Measurements from ENCODE around the gene RAB36. TPM values are rescaled to one million over a fixed set of nuclear protein-coding genes. Genes with fewer than 3 reads are reported as not detected.

Gene RAB36
- total RNA-seq, 1 donor from 2014 or later, result 1.8 TPM

DNA sequence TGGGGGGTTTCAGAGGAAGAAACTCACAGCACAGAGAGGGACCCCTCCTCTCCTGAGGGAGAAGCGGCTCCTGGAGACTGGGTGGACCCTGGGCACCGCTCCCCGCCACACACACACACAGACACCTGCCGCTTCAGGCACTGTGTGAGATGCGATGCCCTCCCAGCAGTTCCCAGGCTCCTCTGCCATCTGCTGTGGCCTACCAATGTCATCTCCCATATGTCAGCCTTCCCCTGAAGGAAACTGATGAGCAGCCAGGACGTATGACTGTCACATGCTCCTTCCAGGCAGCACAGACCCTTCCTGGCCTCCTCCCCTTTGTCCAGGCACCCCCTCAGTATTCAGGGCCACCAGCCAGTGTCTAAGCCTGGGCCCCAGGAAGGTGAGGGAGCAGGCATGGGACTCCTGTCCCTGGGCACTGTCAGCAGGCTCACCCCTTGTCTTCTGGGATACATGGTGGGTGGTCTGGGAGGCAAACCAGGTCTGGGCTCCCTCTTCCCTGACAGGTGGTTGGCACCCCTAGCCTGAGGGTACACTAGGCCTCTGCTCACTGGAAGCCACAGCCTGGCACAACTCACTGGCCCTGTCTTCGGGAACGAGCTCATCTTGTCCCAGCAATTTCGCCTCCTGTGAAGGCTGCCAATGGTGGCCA lies 23.2 kb downstream of the RAB36 start:
- no peaks in the 10 kb centered on the region for H3K9me3 ChIP-seq
- no peak for DNase-seq (ENCODE audit: low spot score in 2 of 2)
- no peaks in the 10 kb centered on the region for H3K36me3 ChIP-seq
- TF ChIP-seq, protein P1, sequence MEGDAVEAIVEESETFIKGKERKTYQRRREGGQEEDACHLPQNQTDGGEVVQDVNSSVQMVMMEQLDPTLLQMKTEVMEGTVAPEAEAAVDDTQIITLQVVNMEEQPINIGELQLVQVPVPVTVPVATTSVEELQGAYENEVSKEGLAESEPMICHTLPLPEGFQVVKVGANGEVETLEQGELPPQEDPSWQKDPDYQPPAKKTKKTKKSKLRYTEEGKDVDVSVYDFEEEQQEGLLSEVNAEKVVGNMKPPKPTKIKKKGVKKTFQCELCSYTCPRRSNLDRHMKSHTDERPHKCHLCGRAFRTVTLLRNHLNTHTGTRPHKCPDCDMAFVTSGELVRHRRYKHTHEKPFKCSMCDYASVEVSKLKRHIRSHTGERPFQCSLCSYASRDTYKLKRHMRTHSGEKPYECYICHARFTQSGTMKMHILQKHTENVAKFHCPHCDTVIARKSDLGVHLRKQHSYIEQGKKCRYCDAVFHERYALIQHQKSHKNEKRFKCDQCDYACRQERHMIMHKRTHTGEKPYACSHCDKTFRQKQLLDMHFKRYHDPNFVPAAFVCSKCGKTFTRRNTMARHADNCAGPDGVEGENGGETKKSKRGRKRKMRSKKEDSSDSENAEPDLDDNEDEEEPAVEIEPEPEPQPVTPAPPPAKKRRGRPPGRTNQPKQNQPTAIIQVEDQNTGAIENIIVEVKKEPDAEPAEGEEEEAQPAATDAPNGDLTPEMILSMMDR (IDR thresholded peaks at IDR 0.05), result no peak
- no peaks in the 10 kb centered on the region for H3K27me3 ChIP-seq
- no peaks in the 10 kb centered on the region for H3K4me1 ChIP-seq
- no peak overlapping the region for H3K27ac ChIP-seq
- H3K4me3 ChIP-seq, result no peak overlapping the region
- intact Hi-C loops (cut with DNase I), result no loop called here

DNA sequence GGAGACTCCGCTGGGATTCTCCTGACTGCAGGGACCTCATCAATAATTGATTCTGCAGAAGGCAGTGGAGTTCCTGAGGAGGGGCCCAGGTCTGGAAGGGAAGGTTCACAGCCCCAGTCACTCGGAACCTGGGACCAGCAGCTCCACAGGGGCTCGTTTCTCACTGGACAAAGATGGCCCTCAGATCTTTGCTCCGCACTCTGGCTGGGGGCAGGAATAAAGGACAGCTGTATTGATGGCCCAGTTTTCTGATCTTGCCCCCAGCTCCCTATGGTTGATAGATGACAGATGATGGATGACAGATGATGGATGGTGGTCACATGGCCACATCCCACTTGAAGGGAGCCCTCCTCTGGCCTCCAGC lies 23.7 kb downstream of the RAB36 start:
- H3K4me3 ChIP-seq, result no peak overlapping the region
- intact Hi-C loops (cut with DNase I), result no loop called here
- H3K36me3 ChIP-seq, result no peaks in the 10 kb centered on the region
- no peaks in the 10 kb centered on the region for H3K9me3 ChIP-seq
- no peak overlapping the region for H3K27ac ChIP-seq
- peaks cover 0 to 2% of the 10 kb centered on the region in 2 donors for H3K4me1 ChIP-seq
- TF ChIP-seq, protein P1 (IDR thresholded peaks at IDR 0.05), result no peak
- H3K27me3 ChIP-seq, result no peaks in the 10 kb centered on the region
- DNase-seq (ENCODE audit: low spot score in 2 of 2), result no peak

DNA sequence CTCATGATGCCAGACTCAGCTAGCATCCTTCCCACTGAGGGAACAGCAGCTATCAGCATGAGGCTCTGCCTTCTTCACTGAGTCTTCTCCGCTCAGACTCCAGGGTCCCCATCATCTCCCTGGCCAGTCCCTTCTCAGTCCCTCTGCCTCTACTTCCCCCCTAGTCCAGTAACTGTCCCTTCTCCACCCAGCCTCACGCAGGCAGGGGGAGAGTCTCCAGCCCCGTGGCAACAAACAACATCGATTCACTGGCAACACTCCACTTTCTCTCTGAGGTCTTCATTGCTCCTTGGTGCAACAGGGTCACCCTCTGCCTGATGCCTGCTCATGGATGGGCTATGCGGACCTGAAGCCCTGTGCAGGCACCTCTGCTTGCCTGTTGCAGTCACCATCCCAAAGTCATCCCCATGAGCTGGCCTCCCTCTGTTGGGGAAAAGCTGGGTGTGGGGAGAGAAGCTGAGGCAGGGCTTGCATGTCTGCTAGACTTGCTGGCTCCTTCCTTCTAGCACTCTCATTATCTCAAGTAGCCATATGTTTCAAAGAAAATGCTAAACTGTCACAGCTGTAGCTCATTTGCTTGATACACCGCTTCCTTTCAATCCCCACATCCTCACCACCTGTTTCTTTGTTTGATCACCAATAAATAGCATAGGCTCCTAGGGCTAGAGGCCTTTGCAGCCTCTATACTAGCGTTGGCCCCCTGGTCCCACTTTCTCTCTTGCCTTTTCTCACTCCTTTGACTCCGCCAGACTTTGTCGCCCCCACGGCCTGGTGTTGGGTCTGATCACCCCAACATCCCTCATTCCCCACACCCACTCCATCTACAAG lies 30.8 kb downstream of the RAB36 start:
- H3K36me3 ChIP-seq, result no peaks in the 10 kb centered on the region
- H3K27ac ChIP-seq, result no peak overlapping the region
- H3K4me3 ChIP-seq, result no peak overlapping the region
- DNase-seq (ENCODE audit: low spot score in 2 of 2), result no peak
- no peaks in the 10 kb centered on the region for H3K27me3 ChIP-seq
- TF ChIP-seq, protein P1 (IDR thresholded peaks at IDR 0.05), result no peak
- H3K4me1 ChIP-seq, result peaks cover 11 to 21% of the 10 kb centered on the region in 2 donors
- H3K9me3 ChIP-seq, result no peaks in the 10 kb centered on the region
- intact Hi-C loops (cut with DNase I), result loop anchor here (10.0 kb wide), 1 partner anchor 349 kb away; no protein-coding TSS in a partner anchor

DNA sequence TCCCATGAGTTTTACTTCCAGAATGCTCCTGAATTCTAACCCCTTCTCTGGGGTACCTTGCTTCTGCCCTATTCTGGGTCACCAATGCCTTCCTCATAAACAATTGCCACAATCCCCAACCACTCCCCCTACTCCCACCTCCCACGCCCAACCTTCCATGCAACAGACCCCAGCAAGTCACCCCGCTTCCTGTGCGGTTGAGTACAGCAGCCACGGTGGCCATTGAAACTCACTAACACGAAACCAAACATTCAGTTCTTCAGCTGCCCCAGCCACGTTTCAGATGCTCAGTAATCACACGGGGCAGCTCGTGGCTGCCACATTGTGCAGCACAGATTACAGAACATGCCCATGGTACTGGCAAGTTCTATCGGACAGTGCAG lies 31.4 kb downstream of the RAB36 start:
- intact Hi-C loops (cut with DNase I), result loop anchor here (10.0 kb wide), 1 partner anchor 348 kb away; no protein-coding TSS in a partner anchor
- peaks cover 11 to 21% of the 10 kb centered on the region in 2 donors for H3K4me1 ChIP-seq
- DNase-seq (ENCODE audit: low spot score in 2 of 2), result no peak

DNA sequence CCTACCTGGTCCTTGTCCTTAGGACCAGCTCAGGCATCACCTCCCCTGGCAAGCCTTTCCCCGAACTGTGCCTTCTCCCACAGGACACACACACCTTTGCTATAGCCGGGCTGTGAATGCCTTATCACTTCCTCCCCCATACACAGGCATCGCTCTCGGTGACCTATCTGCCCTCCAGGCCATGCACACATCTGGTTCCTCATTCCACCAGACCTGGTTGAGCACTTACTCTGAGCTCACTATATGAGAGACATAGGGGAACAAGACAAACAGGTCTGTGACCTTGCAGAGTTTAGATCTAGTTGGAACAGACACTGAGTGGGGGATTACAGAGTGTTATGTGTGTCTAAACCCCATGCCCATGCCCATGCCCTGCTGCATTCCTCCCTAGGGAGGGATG lies 31.9 kb downstream of the RAB36 start:
- intact Hi-C loops (cut with DNase I), result loop anchor here (10.0 kb wide), 1 partner anchor 348 kb away; no protein-coding TSS in a partner anchor
- Histone ChIP-seq H3K9me3 (no peaks in the 10 kb centered on the region), H3K27me3 (no peaks in the 10 kb centered on the region), H3K36me3 (peaks cover 0 to 10% of the 10 kb centered on the region in 2 donors), H3K4me3 (no peak overlapping the region), H3K27ac (no peak overlapping the region), H3K4me1 (peaks cover 11 to 26% of the 10 kb centered on the region in 2 donors)
- DNase-seq (ENCODE audit: low spot score in 2 of 2), result no peak
- TF ChIP-seq, protein P1 (IDR thresholded peaks at IDR 0.05), result no peak

More for the DNA sequence above, 31.4 kb downstream of the RAB36 start:
- no peaks in the 10 kb centered on the region for H3K9me3 ChIP-seq
- no peak overlapping the region for H3K4me3 ChIP-seq
- H3K27me3 ChIP-seq, result no peaks in the 10 kb centered on the region
- H3K36me3 ChIP-seq, result peaks cover 0 to 4% of the 10 kb centered on the region in 2 donors
- TF ChIP-seq, protein P1 (IDR thresholded peaks at IDR 0.05), result no peak
- H3K27ac ChIP-seq, result no peak overlapping the region
